HG02884 (cell line): Measurements from ENCODE around the gene PTPRC.

Experiments used
- ATAC-seq: cut with Tn5 transposase; IDR thresholded peaks from one replicate; pipeline ENCODE4 v1.9.1; 2021; ENCODE audit warnings: mild to moderate bottlenecking, moderate library complexity; ENCODE audit not compliant: unreplicated experiment

PTPRC gene

DNA sequence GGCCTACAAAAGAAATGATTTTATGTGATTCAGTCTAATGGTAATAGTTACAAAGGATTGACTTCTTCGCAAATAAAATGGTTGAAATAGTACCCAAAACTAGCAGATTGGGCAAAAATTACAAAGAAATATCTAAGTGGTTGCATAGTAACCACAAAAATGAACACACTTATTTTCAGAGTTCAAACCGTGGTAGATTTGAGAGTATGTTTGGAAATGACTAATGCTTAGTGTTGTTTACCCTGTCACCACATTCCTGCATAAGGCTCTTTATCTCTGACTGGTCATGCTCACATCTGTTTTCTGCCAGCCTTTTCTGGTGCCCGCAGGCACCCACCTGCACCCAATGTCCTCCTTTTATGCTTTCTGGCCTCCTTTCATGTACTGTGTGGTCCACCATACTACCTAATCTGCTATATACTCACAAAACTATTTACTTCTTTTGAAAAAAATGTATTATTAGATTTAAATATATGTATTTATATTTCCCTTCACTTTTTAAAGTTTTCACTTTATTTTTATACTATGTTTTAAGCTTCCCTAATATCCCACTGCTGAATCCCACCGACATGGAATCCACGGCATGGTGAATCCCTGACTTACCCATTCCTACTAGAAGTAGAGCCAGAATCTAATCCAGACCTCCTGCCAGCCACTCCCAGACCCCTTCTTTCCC is 30.3 kb downstream of the PTPRC start:
- ATAC-seq = peak; percentile 85

DNA sequence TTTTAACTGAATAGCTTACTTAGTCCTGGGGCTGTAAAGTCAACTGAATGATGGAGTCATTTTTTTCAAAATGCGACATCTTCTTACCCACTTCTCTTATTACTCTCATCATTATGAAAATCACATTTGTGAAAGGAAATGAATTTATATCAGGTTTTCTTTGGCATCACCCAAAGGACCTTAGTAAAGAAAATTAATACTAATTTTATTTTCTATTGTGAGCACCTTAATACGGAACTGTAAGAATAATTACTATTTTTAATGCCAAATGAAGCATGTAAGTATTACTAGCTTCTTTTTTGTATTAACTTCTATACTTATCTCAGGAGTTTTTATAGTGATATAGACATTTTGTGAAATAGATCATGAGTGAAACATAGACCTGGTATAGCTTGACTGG is 30.9 kb downstream of the PTPRC start:
- no peak for ATAC-seq

DNA sequence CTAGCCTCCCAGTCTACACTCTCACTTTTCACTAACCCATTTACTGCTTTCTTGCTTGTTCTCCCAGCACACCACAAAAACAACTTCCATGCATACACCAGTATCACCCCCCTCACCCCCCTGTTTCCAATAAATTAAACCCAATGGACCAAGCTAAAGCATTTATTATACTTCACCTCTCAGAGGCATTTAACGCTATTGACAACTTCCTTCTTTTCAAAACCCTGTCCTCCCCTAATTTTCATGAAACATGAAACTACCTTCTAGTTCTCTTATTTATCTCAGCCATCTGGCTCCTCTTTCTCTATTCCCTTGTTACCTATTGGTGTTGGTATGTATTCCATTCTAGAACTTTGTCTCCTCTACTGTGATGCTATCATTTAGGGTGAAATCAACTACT is 32.3 kb downstream of the PTPRC start:
- ATAC-seq = no peak

DNA sequence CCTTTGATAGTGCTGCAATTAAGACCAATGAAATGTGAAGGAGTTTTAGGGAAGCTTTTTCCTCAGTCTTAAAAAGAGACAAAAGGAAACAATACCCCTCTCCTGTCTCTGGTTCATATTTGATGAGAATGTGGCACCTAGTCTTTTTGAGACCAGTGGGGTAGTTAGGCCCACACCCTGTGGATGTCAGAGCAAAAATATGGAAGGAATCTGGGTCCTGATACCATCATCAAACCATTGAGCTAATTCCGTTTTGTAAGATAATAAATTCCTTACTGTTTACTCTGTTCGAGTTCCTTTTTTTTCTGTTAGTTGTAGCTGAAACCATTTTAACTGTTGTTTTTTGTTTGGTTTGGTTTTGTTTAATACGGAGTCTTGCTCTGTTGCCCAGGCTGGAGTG is 33.3 kb downstream of the PTPRC start:
- ATAC-seq = no peak

DNA sequence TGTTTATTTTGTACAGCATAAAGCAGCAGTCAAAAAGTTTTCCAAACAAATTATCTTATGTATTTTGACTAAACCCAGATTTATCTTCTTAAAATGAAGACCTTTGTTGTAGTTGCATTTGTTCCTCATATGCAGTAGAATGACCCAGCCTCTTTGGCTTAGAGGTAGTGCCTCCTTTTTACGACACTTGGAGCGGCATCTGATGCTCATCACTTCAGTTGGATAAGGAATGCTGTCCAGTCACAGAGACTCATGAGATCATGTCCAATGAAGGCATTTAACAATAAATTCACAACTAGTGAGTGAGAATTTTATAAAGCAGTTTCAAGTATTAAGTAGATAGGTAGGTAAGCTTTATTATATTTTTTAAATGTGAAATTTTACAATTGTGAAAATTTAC is 35.2 kb downstream of the PTPRC start:
- no peak for ATAC-seq

DNA sequence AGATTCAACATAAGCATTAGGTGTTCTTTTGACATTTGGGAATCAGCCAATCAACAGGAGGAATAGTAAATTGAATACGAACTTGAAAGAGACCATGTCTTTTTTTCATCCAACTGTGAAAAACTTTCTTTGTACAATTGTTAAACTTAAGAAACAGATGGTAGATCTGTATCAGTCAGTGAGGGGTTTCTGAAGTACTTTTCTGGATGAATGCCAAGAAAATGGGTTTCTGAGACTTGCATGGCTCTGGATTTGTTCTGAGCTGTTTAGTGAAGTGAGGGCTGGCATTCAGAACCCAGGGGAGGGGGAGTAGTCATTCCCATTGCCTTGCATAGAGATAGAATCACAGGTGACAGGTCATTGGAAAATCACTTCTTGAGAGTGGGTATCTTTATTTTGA is 37.4 kb downstream of the PTPRC start:
- ATAC-seq = no peak

DNA sequence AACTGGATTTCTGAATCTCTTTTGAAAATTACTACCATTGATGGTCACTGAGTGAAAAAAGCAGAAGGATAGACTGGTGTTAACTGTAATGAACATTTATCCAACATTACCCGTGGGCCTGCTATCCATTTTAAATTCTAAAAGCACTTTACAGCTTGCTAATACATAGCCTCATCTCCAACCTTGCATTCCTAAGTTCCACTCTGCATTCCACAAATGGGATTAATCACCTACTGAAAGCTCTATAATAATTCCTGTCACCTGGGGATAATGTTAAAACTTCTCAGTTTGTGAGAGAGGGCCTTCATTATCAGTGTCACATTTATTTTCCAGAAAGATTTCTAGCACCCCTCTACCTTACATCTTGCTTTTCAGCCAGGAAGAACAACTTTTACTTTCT is 38.2 kb downstream of the PTPRC start:
- no peak for ATAC-seq

DNA sequence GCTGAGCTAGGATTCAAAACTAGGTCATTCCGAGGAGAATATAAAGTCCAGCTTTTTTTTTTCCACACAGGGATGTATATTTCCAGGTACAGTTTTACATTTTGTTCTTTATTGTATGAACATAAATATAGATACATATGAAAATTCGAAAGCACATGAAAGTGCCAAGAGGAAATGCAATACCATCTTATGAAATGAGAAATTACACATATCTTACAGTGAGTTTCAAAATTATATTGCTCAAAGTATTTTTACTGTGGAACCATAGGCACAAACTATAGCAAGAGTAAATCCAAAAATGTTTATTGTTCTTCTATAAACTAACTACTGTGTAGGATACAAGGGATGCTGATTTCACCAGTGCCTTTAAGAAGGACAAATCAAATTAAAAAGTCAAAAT is 39.0 kb downstream of the PTPRC start:
- no peak for ATAC-seq

DNA sequence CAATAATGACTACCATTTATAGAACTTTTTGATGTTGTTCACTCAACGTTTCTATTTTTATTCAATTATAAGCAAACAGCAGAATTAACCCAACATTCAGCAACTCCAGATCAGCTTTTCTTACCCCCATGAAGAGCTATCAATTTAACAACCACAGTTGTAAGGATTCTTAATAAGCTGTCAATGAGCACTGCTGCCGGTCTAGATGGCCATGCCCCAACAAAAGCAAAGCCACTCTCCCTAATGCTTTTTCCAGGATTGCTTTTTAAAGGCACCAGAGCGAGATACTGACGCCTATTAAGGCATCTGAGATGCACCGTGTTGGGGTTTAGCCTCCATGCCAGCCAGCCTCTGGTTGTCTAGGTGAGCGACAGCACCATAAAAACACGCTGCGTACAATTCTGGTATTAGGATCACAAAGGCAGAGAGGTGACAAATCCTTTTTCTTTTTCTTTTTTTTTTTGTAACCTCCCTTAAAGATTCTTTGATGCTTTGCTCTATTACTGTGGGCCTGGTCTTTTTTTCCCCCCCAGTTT is 39.5 kb downstream of the PTPRC start:
- ATAC-seq = no peak

DNA sequence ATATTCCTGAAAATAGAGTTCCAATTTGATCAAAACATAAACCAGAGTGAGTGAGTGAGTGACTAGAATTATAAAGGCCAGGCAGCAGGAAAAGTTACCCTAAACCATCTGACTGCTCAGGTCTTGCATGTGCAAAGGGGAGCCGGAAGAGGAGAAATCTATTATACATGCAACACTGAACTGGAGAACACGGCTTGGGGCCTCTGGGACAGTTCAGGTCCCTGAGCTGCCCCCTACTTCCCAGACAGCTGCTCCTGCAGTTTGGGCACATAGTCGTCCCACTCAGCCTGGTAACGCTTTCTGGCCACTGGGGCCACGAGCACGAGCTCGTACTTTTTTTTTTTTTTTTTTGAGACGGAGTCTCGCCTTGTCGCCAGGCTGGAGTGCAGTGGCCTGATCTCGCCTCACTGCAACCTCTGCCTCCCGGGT is 40.1 kb downstream of the PTPRC start:
- ATAC-seq = no peak

DNA sequence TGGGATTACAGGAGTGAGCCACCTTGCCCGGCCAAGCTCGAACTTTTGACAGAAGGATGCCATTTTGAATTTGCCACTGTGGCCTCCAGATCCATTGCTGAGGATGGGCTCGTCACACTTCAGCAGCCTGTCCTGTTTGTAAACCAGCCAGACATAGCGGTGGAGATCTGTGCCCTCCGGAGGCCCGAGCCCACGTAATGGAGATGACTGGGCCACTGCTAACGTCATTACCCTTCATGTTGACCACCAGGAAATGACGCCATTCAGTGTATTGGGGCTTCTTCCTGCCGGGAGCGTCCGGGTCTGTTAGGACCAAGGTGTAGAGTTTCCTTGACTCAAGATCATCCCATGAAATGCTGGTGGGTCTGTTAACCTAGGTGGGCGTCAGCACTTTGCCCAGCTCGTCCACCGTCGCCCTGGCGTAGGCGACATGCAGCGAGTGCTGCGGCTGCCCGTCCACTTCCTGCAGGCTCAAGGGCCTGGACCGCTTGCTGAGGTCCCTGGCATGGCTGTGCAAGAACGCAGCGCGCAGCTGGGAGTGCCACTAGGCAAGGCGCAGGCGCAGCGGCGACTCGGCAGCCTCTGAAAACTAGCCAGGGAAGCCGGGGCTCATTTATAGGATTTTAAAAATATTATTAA is 40.8 kb downstream of the PTPRC start:
- ATAC-seq = no peak

DNA sequence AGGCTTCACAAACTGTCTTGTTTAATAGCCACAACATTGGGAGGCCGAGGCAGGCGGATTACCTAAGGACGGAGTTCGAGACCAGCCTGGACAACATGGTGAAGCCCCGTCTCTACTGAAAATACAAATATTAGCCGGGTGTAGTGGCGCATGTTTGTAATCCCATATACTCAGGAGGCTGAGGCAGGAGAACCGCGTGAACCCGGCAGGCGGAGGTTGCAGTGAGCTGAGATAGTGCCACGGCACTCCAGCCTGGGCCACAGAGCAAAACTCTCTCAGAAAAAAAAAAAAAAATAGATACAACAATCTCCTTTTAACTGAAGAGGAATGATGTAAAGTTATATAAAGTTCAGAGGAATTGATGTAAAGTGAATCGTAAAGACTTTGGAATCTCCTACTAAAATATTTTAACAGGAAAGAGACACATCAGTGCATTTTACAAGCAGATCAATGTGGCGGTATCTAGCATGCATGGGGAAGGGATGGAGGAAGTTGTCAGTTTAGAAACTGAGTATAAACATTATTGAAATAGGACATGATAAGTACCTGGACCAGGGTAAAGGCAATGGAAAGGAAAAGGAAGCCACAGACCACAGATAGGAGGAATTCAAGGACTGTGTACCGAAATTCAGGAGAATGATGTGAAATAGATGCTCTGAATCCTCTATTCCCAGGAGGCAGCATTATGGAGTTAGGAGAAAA is 41.5 kb downstream of the PTPRC start:
- ATAC-seq = no peak

DNA sequence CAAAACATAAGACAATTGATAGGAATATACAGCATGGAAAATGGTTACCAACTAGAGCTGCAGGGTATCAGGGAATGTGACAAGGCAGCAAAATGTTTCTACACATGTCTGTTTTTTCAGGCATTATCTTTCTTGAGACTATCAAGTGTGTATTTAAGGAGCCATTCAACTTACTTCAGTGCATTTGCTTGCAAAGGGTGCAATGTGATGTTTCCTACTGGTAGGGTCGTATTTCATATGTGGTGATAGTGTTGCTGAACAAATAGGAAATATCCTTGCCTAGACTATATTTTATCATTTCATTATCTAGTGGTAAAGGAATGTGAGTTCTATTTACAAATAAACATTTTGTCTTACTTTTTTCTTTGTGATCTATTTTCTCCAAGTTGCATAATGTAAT is 42.4 kb downstream of the PTPRC start:
- no peak for ATAC-seq

DNA sequence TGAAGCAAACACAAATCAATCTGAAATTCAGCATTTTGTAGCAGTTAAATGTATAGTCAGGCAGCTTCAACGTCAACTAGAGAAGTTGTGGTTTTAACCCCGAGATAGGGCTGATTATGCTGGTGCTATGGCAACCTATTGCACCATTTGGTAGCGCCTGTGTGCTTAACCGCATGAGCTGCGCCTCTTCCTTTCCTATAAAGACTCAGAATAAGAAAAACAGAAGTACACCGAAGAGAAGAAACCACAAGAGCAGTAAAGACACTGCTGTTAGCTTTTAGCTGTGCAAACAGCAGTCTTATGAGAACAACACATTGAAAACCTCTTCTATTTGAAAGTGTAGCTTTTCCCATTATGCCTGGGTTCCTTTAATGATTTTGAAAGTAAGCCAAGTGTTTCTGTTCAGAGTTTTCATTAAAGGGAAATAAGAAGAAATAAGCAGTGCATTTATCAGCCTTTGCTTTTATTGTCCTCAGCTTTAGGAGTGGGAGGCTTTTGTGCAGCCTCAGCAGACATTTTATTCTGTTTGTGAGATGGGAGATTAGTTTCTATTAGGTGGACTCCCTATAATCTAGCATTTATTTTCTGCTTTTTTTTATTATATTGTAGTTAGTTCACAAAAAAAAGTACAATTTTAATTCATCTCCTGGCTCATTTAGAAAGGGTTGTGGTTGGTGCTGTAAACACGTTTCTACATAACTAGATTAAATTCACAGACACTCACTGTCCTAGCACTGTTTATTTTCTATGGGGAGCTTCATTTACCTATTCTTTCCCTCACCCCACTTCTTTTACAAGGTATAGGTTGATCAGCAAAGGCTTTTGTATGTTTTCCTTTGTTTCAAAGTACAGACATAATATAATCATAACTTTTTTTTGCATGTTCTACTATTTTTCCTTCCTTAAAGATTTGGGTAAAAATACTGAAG is 43.3 kb downstream of the PTPRC start:
- ATAC-seq = peak; percentile 95

DNA sequence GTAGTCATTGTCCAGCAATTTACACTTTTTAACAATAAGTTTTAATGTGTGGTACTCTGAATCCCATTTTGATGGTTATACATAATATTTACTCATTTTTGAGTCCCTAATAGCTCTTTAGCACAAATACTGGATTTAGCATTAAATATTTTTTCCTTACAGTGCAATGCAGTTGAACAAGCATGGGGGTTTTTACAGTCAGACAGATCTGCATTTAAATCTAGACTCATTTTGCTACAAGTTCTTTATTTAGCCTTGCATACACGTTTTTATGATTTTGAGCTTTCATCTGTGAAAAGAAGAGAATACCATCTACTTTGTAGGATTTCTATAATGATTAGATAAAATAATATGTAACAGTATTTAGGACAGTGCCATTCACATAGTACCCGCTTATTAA is 44.0 kb downstream of the PTPRC start:
- ATAC-seq = no peak

DNA sequence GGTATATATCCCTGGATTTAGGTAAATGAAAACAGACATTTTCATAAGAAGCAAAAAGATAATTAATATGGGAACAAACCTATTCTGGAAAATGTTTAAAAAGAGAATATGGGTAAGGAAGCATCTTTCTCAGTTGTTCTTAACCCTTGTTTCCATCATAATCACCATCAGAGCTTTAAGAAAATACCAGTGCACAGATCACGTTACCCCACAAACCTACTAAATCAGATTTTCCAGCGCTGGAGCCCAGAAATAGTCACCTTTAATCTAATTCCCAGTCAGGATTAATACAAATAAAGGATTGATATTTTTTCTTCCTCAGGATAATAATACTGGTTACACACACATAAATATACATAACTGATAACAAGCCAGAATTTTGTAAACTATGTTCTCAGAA is 44.6 kb downstream of the PTPRC start:
- ATAC-seq = no peak

DNA sequence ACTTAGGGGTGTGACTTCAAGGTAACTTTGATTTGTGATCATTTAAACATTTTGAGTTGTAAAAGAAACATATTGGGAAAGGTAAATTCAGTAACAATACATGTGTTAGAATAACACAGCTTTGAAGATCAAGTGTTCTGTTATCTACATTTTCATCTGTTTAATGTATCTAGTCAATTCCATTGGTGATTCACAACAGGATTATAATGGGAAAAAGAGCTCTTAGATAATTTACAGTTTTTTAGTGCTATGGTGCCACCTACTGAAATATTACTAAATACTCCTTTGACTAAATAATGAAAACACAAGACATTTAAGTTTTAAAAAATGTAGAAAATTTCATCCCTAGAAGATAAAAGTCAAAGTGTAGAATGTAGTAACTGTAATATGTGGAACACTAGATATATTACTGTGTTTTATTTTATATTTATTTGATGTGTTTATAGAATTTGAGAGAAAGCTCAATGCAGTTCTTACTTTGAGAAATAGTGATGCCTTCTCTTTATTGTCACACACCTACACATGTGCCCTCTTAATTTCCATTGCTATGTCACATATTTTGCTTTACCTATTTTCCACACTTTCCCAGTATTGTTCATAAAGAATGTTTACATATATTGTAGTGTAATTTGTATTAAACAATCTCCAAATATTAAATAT is 47.4 kb downstream of the PTPRC start:
- no peak for ATAC-seq

DNA sequence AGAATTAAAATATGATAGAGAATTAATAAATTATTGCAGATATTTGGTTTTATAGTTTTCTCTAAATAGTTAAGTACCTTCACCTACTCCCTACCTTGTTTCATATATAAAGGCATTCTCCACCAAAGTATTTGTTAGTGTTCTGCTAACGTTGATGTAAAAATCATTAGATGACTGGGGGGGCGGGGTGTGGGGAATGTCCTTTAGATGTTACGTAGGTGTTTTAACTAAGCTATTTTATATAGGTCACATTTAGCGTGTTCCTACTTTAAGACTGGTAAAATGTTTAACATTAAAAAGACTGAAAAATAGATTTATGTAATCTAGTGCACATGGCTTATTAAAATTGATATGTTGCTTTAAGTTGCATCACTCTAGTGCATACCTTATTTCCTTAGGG is 48.6 kb downstream of the PTPRC start:
- ATAC-seq = no peak

DNA sequence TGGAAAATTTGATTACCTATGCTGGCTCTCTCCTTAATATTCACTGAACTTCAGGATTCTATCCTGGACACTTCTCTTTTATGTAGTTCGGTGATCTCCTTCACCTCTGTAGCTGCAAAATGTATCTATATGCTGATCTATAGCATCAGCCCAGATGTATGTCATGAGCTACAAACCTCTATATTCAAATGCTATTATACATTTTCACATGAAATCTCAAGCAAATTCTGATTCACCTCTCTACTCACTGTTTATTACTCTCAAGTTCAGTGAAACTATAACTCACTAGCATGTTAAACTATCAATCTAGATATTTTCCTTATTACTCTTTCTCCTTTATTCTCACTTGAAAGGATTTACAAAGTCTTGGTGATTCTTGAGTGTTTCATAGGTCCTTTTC is 52.2 kb downstream of the PTPRC start:
- ATAC-seq = no peak

DNA sequence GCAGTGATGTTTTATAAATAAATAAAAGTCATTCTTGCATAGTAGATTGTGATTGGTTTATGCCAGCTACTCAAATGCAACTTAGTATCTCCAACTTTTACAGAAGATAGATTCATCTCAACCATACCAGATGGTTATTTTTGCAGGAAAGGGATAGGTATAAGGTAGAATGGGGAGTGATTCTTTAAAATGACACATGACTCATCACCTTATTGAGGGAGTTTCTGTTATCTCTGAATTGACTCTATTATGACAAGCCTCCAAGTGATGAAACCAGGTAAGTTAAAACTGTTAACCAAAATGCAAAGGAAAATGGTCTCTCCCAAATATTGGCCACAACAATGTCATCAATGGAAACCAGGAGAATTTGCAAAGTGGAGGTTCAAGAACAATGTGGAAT is 54.5 kb downstream of the PTPRC start:
- ATAC-seq = no peak

DNA sequence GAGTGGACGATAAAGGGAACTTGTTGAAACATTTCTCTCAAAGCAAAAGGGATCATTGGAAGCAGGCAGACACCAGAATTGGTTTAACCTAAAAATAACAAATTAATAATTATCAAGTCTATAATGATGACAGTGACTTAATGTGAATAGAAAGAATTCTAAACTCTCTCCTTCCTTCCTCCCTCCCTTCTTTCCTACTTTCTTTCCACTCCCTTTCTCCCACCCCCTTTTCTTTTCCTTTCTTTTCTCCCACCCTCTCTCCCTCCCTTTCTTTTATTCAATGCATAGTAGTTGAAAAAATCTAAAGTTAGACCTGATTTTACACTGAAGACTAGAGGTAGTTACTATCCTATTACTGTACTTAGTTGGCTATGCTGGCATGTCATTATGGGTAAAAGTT is 55.7 kb downstream of the PTPRC start:
- no peak for ATAC-seq
